Bronchial epithelial cell (primary cell): ENCODE data around the gene C1QTNF1. TPM values are rescaled to one million over a fixed set of nuclear protein-coding genes. Genes with fewer than 3 reads are reported as not detected.
A peak's percentile ranks its signal among the peaks of the same experiment; 100 is the strongest.

ENCODE experiments used
- DNase-seq: peaks from one replicate; pipeline ENCODE4 v3.0.0-alpha.2; 2010; ENCODE audit warnings: low read depth
- FAIRE-seq: peaks from 2 replicates; lab custom pipeline; 2011; peaks lifted over from hg19 to GRCh38; lab: Jason Lieb, UNC
- H3K27me3 ChIP-seq: 2 replicates; pipeline ENCODE4 v1.5.1; 2011; ENCODE audit warnings: low read length; ENCODE audit not compliant: control insufficient read depth, insufficient read depth
- H3K36me3 ChIP-seq: 2 replicates; pipeline ENCODE4 v1.5.1; 2011; ENCODE audit warnings: low read length; ENCODE audit not compliant: control insufficient read depth, insufficient read depth
- H3K4me3 ChIP-seq: 2 replicates; pipeline ENCODE4 v1.5.1; 2011; ENCODE audit warnings: mild to moderate bottlenecking, low read depth, low read length, control low read depth
- CTCF ChIP-seq: IDR thresholded peaks from 2 replicates; pipeline ENCODE4 v1.5.1; 2011; ENCODE audit warnings: mild to moderate bottlenecking, moderate library complexity, low read length, control low read depth, inconsistent platforms; ENCODE audit not compliant: insufficient read depth, severe bottlenecking
- total RNA-seq: library from RNA; depleted of rRNA; stranded (reverse); fragments of >200 nt; gene quantifications from 2 replicates; pipeline ENCODE4 v1.2.1, GENCODE V29; 2014

C1QTNF1 gene
- total RNA-seq, 1 donor from 2014 or later, result 0.79 TPM

DNA sequence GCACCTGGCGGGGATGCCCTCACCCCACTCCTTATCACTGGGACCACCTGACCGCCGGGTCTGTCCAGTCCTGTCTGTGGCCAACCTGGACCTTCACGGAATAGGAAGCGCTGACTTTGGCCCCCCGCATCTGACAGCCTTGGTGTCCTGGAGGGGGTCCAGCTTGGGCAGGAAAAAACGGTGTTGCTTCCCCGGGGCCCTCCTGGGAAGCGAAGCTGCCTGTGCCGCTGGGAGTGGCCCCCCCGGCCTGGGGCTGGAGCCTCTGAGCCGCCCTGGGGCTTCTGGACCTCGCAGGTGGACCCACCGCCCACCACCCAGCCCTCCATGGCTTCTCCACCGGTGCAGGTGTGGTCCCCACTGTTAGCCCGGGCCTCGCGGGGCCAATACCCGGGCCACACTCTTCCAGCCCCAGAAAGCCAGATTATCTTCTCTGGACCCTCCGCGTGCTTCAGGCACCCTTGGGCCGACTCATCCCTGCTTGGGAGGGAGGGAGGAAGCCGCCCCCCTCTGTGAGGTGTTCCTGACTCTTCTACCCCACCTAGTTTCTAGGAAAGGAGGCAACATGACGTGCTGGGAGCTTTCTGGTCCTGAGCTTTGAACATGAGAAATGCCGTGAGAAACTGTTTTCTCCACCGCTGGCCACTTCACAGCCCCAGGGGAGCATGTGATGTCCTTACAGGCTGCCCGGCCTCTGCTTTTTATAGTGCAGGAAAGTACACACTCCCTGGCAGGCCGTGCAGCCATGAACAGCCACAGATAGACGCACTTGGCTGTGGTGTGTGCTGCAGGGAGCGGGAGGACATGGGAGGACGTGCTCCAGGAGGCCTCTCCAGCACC, 1.1 kb downstream of the C1QTNF1 start:
- H3K4me3 ChIP-seq, result peak overlapping the region; percentile 39
- DNase-seq (no peak), FAIRE-seq (no peak)
- H3K27me3 ChIP-seq, result peaks cover 9% of the 10 kb centered on the region
- H3K36me3 ChIP-seq, result no peaks in the 10 kb centered on the region
- TF ChIP-seq CTCF, result no peak

DNA sequence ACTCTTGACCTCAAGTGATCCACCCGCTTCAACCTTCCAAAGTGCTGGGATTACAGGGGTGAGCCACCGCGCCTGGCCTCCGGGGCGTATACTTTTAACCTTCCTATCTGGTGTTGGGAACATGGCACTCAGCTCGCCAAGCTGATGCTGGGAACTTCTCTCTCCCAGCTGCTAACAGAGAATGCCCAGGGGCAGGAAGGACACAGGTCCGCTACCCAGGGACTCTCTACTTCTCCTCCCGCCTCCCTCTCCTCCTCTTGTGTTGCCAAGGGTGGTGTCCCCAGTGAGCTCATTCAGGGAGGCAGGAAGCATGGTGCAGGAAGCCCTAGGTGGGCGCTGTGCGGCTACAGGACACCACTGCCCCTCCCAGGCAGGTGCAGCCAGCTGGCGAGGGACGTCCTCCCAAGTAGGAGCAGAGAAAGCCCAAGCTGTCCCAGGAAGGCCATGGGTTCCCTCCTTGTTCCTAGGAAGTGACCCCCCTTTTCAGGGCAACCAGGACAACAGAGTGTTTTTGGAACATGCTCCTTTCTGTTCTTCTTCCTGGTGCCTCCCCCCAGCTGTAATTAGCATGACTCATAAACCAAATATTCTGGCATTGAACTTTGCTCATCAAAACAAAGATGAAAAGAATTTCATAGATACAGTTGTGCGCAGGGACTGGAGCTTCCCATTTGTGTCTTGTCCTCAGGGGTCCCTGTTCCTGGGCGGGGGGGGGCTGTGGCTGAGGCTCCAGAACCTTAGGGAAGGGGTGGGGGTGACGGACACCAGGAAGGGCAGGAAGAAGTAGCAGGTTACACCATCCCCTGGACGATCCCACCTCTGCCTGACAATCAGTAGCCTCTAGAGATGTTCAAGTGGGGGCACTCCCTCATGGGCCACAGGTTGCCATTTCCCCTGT, 2.7 kb downstream of the C1QTNF1 start:
- H3K27me3 ChIP-seq, result peaks cover 9% of the 10 kb centered on the region
- no peak for TF ChIP-seq CTCF
- DNase-seq (peak; percentile 46), FAIRE-seq (no peak)
- H3K36me3 ChIP-seq, result no peaks in the 10 kb centered on the region
- no peak overlapping the region for H3K4me3 ChIP-seq

DNA sequence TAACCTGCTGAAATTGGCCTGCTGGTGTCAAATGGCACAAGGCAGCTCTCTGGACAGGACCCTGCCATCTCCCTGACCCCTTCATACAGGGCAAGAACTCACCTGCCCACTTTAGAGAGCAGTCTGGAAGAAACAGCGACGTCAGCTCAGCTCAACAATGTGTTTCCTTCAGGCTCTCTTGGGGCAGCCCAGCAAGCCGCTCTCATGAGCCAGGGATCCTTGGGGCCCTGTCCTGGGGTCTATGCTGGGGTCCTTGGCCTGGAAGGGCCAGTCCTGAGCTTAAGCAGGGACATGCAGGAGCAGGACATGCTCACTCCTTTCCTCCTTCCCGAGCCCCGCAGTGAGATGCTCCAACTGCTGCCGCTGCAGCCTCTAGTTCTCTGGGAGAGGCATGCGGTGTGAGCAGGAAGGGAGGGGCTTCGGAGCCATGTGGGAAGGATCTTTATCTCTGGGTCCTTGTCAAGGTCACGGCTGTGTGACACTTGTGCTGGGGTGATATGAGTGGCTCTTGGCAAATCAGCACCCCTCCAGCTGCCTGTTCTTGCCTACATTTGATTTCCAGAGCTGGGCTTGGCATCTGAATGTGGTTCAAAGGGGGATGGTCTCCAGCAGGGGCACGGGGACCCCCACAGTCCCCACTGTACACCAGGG, 3.4 kb downstream of the C1QTNF1 start:
- FAIRE-seq (no peak), DNase-seq (no peak)
- peaks cover 12% of the 10 kb centered on the region for H3K27me3 ChIP-seq
- H3K4me3 ChIP-seq, result no peak overlapping the region
- no peak for TF ChIP-seq CTCF
- H3K36me3 ChIP-seq, result no peaks in the 10 kb centered on the region

- DNase-seq (no peak), FAIRE-seq (no peak)
- H3K4me3 ChIP-seq, result no peak overlapping the region
- peaks cover 12% of the 10 kb centered on the region for H3K27me3 ChIP-seq
- no peak for TF ChIP-seq CTCF
- H3K36me3 ChIP-seq, result no peaks in the 10 kb centered on the region
Observed at GRCh38 chr17:79027925-79028491, 4.0 kb downstream of the C1QTNF1 start.

GRCh38 chr17:79028496-79029326, 4.7 kb downstream of the C1QTNF1 start:
- no peak for DNase-seq
- FAIRE-seq, result no peak
- Histone ChIP-seq H3K36me3 (no peaks in the 10 kb centered on the region), H3K4me3 (no peak overlapping the region), H3K27me3 (peaks cover 12% of the 10 kb centered on the region)
- TF ChIP-seq CTCF, result peak; percentile 42
